Activated CD4-positive, alpha-beta T cell treated with anti-CD3 and anti-CD28 coated beads for 24 hours (primary cell): Measurements from ENCODE around the gene SEMA4G.

Source experiments
- DNase-seq, 2 donors: peaks; one replicate each; pipeline ENCODE4 v3.0.0-alpha.2; 2020; ENCODE audit warnings: low read depth in 2 of 2

The SEMA4G gene, protein sequence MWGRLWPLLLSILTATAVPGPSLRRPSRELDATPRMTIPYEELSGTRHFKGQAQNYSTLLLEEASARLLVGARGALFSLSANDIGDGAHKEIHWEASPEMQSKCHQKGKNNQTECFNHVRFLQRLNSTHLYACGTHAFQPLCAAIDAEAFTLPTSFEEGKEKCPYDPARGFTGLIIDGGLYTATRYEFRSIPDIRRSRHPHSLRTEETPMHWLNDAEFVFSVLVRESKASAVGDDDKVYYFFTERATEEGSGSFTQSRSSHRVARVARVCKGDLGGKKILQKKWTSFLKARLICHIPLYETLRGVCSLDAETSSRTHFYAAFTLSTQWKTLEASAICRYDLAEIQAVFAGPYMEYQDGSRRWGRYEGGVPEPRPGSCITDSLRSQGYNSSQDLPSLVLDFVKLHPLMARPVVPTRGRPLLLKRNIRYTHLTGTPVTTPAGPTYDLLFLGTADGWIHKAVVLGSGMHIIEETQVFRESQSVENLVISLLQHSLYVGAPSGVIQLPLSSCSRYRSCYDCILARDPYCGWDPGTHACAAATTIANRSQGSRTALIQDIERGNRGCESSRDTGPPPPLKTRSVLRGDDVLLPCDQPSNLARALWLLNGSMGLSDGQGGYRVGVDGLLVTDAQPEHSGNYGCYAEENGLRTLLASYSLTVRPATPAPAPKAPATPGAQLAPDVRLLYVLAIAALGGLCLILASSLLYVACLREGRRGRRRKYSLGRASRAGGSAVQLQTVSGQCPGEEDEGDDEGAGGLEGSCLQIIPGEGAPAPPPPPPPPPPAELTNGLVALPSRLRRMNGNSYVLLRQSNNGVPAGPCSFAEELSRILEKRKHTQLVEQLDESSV

DNA sequence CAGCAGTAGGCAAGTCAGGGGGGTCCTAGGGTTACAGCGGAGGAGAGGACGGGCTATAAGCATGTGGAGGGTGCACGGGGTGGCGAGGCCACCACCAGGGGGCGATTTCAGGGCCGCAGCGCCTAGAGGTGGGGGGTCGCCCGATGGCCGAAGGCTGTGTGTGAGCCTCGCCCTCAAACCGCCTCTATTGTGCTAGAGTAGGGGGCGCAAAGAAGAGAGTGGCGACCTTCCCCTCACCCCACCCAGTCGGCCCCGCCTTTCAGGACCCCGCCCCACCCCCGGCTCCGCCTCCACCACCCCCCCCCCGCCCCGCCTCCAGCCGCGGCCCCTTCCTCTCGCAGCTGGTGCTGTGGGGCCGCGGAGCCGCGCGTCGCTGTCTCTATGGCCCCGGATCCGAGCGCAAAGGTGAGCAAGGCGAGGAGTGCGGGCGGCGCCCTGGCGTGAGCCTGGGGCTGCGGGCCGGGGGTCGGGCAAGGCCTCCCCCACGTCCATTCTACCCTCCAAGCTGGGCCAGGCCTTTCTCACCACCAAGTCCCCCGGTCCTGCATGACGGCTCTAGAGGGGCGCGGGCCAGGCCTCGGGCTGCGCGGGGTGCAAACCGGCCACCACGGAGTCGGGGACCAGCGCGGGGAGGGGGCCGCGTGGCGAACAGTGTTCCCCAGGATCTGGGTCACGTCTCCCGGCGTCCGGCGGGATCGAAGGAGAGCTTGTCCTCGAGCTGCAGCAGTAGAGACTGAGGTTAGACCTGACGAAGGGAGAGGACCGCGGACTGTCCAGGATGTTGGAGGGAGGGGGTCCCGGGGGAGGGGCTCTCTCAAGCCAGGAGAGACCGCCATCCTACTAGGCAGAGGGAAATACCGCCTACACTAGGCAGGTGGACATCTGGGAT, at the start of gene SEMA4G:
Gene SEMA4G (plus strand): TSS at position 318 of the 889 bp plus-strand sequence. CDS start 3,409 bp downstream, outside the sequence.
- peak in 1 of 2 donors; percentile 22 for DNase-seq

DNA sequence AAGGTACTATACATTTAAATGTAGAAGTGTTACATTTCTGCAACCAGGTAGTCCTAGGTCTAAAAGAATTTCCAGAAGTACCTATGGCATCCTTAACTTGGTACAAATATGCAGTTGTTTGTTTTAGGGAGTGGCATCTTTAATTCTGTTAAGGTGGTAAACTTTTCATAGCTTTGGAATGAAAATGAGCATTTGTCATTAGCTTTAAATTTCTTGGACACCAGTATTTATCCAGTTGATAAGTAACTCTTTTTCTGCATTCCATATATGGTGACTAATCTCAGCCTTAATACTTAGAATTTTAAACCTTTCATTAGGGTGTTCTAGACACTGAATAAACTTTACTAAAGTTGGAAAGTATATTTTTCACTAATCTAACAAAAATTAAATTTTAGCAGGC, 45.7 kb upstream of the SEMA4G start:
- DNase-seq = no peak

DNA sequence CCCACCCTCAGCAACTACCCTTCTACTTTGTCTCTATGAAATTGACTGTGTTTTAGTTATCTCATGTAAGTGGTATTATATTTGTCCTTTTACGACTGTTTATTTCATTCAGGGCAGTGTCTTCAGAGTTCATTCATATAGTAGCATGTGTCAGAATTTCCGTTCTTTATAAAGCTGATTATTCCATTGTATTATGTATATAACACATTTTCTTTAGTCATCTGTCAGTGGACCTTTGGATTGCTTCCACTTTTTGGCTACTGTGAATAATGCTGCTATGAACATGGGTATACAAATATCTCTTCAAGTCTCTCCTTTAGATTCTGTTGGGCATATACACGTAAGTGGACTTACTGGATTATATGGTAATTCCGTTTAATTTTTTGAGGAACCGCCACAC, 42.0 kb upstream of the SEMA4G start:
- DNase-seq = no peak

DNA sequence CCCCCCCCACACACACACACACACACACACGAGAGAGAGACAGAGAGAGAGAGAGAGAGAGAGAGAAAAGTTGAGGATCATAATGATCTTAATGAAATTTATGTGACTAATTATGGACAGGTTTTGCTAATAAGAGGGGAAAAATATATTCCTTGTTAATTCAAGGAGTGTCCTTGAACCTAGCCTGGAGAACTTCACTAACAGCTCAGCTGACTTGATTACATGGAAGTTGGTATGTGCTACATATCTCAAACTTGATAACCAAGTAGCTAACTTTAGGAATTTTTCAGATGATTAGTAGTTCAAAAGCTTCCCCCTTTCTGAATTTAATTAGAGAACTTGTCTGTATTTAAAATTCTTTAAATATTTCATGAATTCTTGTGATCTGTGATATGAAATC, 41.3 kb upstream of the SEMA4G start:
- DNase-seq = no peak

DNA sequence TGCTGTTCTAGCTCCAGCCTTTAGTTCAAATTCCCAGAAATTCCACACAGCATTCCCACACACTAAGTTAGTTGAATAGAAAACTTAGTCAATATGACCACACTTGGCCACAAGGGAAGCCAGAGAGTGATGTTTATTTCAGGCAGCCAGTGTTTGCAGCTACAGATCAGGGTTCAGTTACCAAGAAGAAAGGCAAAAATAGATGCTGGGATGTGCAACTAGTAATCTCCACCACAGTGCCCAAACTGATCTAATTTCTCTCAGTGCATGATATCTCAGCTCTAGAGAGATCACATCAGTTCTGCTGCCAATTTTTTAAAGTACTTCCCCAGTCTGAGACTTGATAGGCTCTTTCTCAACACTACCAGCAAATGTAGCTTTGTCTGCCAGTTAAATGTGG, 38.9 kb upstream of the SEMA4G start:
- DNase-seq = no peak

DNA sequence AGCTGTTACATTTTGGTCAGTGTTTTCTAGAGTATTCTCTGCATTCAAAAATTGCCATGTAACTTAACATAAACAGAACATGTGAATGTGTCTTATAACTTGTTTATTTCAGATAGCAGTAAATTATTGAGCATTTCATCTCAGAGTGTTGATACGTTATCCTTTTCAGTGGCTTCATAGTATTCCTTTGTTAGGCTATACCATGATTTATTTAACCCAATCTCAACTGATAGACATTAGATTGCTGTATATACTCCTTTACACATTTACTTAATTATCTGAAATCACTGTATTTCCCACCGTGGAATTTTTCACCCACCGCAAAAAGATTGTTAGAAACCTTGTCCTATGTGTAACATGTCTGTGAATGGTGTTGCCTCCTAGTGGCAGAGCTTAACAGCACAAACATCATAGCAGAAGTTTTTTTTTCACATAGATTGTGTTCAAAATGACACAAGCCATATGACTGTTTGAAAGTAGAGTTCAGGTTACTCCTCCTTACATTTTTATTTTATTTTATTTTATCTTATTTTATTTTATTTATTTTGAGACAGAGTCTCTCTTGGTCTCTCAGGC, 35.1 kb upstream of the SEMA4G start:
- DNase-seq = no peak

DNA sequence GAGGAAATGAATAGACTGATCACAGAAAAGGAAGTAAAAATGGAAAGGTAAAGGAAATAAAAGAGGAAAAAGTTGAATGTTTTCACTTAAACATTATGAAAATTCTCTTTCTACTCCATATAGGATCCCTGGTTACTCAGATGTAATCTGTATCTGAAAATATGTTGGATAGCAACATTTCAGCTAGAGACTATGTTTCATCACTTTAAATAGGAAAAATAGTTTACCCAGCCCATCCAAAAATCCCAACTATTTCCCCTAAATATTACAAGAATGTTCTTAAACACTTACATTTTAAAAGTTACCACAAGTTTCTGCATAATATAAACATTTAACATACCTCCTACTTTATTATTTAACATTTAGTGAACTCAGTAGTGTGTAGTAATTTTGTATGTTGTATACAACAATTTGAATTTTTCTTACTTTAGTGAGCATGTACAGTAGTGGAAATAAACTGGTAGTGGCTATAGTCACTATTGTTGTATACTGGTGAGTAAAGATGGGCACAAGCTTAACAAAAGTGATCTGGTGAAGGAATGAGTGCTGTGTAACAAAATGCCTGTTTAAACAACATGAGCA, 29.4 kb upstream of the SEMA4G start:
- DNase-seq = no peak

DNA sequence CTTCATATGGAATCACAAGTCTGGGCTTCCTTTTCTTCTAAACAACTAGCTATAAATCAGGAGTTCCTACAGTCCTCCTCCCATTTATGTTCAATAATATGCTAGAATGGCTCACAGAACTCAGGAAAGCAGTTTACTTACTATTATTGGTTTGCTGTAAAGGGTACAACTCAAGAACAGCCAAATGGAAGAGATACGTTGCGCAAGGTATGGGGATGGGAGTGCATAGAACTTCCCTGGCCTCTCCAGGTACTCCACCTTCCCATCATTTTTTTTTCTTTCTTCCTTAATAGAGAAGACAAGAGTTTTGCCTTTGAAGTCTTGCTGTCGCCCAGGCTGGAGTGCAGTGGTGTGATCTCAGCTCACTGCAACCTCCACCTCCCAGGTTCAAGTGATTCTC, 27.1 kb upstream of the SEMA4G start:
- DNase-seq = no peak

DNA sequence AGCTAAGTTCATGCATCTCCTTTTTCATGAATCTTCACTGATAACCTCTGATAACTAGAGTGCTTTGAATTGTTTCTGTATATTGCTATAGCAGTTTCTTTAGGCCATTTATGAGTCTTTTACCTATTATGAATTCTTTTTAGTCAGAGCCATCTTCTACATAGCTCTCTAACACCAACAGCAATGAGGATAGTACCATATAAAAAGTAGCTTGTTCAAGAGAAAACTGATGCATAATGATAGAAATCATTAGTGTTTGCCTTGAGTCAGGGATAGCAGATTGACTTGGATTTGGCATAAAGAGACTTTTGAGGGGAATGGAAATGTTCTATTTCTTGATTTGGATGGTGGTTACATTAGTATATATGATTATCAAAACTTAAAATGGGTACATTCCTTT, 25.8 kb upstream of the SEMA4G start:
- DNase-seq = no peak

DNA sequence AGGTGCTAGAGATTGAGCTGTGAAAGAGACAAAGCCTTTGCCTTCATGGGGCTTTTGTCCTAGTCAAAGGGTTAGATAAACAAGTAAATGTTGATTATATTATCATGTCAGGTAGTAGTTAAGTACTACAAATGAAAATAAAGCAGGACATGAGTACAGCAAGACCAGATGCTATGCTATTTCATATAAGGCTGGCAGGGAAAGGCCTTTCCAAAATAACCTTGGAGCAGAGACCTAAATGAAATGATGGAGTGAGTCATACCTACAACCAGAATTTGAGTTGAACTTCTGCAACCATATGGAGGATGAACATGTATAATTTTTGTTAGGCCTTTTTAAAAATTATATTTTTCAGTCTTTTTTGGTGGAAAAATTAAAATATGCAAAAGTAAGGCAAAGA, 23.6 kb upstream of the SEMA4G start:
- no peak for DNase-seq

DNA sequence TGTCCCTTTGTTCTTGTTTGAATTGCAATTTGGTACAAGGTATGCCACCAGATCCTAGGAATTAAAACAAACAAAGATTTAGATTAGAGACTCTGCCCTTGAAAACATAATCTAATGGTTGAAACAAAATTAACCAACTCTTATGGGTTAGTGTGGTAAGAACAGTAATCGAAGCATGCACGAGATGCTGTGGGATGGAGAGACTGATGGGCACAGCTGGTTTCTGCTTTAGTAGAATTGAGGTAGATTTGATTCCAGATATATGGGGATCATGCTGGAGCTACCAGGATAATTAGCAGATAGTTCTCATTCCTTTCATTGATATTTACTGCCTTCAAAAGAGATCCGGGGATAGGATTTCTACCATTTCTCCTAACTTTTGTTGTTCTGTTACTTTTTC, 20.4 kb upstream of the SEMA4G start:
- DNase-seq = no peak

DNA sequence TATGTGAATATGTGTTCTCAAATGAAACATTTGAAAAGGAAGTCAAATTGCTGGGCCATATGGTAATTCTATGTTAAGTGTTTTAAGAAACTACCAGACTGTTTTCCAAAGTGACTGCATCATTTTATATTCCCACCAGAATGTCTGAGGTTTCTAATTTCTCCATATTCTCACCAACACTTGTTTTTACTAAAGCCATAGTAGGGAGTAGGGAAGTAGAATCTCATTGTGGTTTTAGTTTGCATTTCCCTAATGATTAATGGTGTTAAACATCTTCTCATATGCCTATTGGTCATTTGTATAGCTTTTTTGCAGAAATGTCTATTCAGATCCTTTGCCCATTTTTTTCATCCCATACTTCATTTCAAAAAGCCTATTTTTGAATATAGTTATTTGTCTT, 9.1 kb upstream of the SEMA4G start:
- no peak for DNase-seq

DNA sequence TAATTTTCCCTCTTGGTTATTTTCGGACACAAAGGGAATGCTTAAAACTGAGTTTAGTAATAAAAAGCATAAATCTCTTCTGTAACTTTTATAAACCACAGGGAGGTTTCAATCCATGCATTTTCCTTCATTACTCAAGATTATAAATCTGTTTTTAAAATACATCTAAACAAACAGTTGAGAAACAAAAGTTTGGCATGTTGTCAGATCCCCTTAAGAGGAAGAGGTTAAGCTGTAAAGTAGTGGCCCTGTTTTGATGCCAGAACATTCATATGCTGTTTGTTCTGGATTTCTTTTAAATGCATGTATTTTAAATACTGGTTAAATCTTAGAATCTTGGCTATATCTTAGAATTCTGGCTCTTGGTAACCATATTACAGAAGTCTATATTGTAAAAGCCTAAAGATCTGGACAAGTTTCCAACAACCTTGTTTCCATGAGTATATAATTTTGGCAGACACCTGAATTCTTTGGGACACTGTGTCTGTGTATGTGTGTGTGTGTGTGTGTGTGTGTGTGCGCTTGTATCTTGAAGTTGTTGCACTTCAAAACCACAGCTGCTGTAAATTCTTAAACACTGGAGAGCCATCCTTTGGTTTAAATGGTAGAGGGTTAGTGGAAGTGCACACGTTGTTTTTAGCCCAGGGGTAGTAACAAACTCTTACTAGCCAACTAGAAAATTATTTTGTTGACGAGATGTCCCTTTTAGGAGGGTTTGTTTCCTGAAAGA, 6.8 kb upstream of the SEMA4G start:
- no peak for DNase-seq

DNA sequence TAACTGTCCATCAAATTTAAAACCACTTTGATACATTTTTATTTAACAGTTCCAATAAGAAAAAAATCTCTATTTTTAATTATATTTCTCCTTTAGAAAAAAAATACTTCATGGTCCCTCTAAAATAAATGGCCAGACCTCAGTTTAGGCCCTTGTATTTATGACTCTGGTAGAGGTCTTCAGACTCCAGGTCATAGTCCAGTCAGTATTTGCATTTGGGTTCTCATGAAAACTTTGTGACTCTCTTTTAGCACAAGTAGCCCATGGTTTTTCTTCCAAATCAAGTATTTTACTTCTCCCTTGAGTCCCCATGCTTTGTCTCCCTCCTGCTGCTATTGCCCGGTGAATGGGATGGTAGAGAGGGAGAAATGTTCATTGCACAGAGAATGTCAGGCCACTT, 5.5 kb upstream of the SEMA4G start:
- DNase-seq = no peak

DNA sequence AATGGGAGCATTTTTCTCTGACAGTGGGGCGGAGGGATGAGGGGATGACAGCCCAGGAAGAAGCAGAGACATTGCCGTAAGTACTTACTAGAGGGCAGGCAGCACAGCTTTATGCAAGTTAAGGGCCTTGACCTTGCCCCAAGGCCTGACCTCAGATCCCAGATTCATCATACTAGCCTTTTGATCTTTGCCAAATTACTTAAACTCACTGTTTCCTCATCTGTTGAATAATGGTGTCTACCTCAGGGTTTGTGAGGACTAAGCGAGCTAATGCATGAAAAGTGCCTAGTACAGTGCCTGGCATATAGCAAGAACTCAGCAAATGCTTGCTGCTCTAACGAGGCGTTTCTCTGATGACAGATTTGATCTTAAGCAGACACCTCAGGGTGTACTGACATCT, 3.5 kb upstream of the SEMA4G start:
- no peak for DNase-seq

DNA sequence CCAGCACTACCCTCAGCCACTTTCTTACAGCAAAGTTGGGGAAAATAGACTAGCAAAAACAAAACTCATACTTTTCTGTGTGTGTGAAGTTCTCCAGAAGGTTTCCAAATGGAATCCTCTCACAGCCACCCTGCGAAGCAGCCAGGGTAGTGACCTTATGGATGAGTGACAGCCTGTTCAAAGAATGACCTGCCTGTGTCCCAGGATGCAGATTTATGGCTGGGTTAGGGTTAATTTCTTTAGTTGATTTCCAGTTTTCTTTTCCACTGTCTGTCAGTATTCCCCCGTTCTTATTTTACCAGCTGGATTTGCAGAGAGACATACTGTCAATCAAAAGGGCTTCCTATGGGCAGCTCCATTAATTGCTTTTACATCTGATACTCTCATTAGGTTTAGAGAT, 2.4 kb upstream of the SEMA4G start:
- no peak for DNase-seq

DNA sequence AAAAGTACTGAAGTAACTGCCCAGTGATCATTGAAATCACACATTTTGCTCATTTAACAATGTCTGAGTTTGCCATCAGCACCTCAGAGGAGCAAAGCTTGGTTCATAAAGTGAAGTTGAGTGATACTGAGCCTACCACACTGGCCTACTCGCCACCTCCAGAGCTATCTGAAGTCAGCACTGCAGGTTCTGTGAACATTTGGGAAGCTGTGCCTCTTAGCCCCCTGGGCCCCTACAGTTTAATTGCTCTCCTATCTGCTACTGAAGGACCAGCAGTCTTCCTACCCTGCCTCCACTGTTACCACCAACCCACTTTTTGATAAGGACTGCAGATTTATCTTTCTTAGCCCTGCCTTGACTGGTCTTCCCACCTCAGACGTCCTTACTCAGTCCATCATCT, 2.0 kb upstream of the SEMA4G start:
- no peak for DNase-seq

DNA sequence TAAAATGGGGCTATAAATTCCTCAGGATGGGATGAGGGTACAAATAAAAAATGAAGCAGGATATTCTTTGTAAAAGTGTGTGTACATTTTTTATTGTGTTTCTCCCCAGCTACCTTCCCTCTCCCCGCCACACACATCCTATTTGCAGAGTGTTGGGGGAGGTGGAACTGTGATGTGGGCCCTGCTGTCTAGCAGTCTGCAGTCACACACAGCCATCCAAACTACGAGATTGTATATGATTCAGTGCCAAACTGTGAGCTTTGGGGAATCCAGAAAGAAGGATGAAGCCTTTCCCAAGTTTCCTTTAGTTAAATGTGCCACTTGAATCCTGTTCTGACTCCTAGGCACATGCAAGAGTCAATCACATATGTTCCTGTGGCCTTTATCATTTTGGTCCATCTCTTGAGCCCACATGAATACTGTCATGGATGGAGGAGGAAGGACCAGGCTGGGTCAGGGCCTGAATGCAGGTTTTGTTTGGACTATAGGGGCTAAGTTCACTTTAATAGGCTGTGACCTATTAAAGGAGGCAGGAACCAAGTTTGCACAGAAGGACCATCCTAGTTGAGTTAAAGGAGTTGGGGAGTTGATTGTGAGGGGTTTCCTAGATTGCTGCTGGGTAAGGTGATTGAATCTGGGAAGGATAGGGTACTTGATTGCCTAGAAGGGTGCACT, 1.1 kb upstream of the SEMA4G start:
- no peak for DNase-seq

DNA sequence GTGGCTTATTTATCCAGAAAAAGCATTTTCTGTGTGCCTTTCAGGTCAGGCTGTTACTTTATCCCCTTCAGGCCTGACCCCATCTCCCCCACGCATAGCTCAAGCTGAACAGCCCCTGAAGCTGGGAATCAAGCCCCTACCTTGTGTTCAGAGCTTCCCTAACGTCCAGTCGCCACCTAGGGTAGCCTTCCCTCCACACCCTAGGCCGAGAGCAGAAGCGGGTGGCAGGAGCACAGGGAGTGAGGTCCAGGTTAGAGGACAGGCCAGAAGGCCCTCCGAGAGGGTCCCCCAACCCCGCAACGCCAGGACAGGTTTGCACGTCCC, 479 bp upstream of the SEMA4G start:
- DNase-seq = no peak
